MM.1S (cell line): ENCODE measurements around the gene CPVL.

Source experiments
- DNase-seq: peaks from one replicate; pipeline ENCODE4 v3.0.0-alpha.2; 2015
- H2AFZ ChIP-seq: fragments of 300-600 bp; sonication (generic); 2 replicates; pipeline ENCODE4 v1.6.0; 2016; ENCODE audit warnings: antibody characterized with exemption, low read length
- H3F3A ChIP-seq: fragments of 300-600 bp; sonication (generic); 2 replicates; pipeline ENCODE4 v1.6.1; 2016; ENCODE audit warnings: mild to moderate bottlenecking, antibody characterized with exemption, low read length, moderate library complexity, mixed read lengths; ENCODE audit not compliant: insufficient read depth
- H3K27ac ChIP-seq: fragments of 300-600 bp; sonication (generic); 2 replicates; pipeline ENCODE4 v1.5.1; 2016; ENCODE audit warnings: mild to moderate bottlenecking, low read length
- H3K27me3 ChIP-seq: fragments of 300-600 bp; sonication (generic); replicated peaks from 2 replicates; pipeline ENCODE4 v1.6.0; 2016; ENCODE audit warnings: low read length; ENCODE audit not compliant: insufficient read depth
- H3K36me3 ChIP-seq: fragments of 300-600 bp; sonication (generic); replicated peaks from 2 replicates; pipeline ENCODE4 v1.6.1; 2016; ENCODE audit warnings: mild to moderate bottlenecking, low read length, mixed read lengths; ENCODE audit not compliant: insufficient read depth
- H3K4me1 ChIP-seq: fragments of 300-600 bp; sonication (generic); 2 replicates; pipeline ENCODE4 v1.6.1; 2016; ENCODE audit warnings: low read length, mixed read lengths
- H3K4me2 ChIP-seq: fragments of 300-600 bp; sonication (generic); 2 replicates; pipeline ENCODE4 v1.6.0; 2016; ENCODE audit warnings: low read depth, low read length
- H3K4me3 ChIP-seq: fragments of 300-600 bp; sonication (generic); 2 replicates; pipeline ENCODE4 v1.5.1; 2016; ENCODE audit warnings: low read length, mixed read lengths
- H3K79me2 ChIP-seq: fragments of 300-600 bp; sonication (generic); 2 replicates; pipeline ENCODE4 v1.6.1; 2016; ENCODE audit warnings: mixed run types, low read length, mixed read lengths
- H3K9ac ChIP-seq: fragments of 300-600 bp; sonication (generic); 2 replicates; pipeline ENCODE4 v1.6.1; 2016; ENCODE audit warnings: low read length, mixed read lengths
- H3K9me2 ChIP-seq: fragments of 300-600 bp; sonication (generic); replicated peaks from 2 replicates; pipeline ENCODE4 v1.6.1; 2016; ENCODE audit warnings: mild to moderate bottlenecking, low read length, mixed read lengths; ENCODE audit not compliant: insufficient read depth
- H3K9me3 ChIP-seq: fragments of 300-600 bp; sonication (generic); replicated peaks from 2 replicates; pipeline ENCODE4 v1.6.1; 2016; ENCODE audit warnings: mild to moderate bottlenecking, low read length, mixed read lengths; ENCODE audit not compliant: insufficient read depth
- H4K20me1 ChIP-seq: fragments of 300-600 bp; sonication (generic); 2 replicates; pipeline ENCODE4 v1.6.1; 2016; ENCODE audit warnings: mild to moderate bottlenecking, low read length, moderate library complexity, mixed read lengths; ENCODE audit not compliant: insufficient read depth
- EZH2 ChIP-seq: fragments of 300-600 bp; sonication (generic); optimal IDR thresholded peaks from 2 replicates; pipeline ENCODE3; 2017; ENCODE audit warnings: low read depth, mild to moderate bottlenecking, antibody characterized with exemption, low read length, mixed read lengths
- EZH2phosphoT487 ChIP-seq: fragments of 300-600 bp; sonication (generic); IDR thresholded peaks from 2 replicates; pipeline ENCODE4 v1.6.1; 2018; ENCODE audit warnings: antibody characterized with exemption, low read length
- TF ChIP-seq, protein P1 (sequence below): fragments of 300-600 bp; sonication (generic); IDR thresholded peaks from 2 replicates; pipeline ENCODE4 v1.5.1; 2016; ENCODE audit warnings: antibody characterized with exemption, low read length, mixed read lengths

The CPVL gene

DNA sequence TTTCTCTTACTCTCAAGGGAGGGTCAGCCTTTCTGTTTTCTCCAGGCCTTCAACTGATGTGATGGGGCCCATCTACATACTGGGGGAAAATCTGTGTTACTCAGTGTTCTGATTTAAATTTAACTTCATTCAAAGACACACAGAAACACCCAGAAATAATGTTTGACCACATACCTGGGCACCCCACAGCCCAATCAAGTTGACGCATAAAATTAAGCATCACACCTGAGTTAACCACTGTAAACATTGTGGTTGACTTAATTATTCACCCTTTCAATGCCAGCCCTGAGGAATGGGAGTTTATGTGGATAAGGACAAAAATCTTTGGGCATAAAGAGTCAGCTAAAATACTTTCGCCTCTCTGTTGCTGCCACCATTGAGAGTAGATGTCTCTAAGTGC lies 38.3 kb upstream of the CPVL start:
- TF ChIP-seq, protein P1, sequence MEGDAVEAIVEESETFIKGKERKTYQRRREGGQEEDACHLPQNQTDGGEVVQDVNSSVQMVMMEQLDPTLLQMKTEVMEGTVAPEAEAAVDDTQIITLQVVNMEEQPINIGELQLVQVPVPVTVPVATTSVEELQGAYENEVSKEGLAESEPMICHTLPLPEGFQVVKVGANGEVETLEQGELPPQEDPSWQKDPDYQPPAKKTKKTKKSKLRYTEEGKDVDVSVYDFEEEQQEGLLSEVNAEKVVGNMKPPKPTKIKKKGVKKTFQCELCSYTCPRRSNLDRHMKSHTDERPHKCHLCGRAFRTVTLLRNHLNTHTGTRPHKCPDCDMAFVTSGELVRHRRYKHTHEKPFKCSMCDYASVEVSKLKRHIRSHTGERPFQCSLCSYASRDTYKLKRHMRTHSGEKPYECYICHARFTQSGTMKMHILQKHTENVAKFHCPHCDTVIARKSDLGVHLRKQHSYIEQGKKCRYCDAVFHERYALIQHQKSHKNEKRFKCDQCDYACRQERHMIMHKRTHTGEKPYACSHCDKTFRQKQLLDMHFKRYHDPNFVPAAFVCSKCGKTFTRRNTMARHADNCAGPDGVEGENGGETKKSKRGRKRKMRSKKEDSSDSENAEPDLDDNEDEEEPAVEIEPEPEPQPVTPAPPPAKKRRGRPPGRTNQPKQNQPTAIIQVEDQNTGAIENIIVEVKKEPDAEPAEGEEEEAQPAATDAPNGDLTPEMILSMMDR: no peak
- TF ChIP-seq EZH2 (no peak), EZH2phosphoT487 (no peak)

GRCh38 chr7:29179115-29179514 lies 32.8 kb upstream of the CPVL start:
- no peaks in the 10 kb centered on the region for H3K9me3 ChIP-seq
- H3K27ac ChIP-seq: no peak overlapping the region
- no peaks in the 10 kb centered on the region for H3K27me3 ChIP-seq
- no peaks in the 10 kb centered on the region for H3K4me1 ChIP-seq
- H3K4me2 ChIP-seq: no peak overlapping the region
- no peaks in the 10 kb centered on the region for H3K36me3 ChIP-seq
- no peak for DNase-seq
- H4K20me1 ChIP-seq: no peaks in the 10 kb centered on the region
- no peaks in the 10 kb centered on the region for H3K9me2 ChIP-seq
- no peaks in the 10 kb centered on the region for H3K79me2 ChIP-seq
- no peak overlapping the region for H3K4me3 ChIP-seq
- H3K9ac ChIP-seq: no peak overlapping the region
- H3F3A ChIP-seq: no peaks in the 10 kb centered on the region
- no peak overlapping the region for H2AFZ ChIP-seq
- TF ChIP-seq, protein P1: no peak
- TF ChIP-seq EZH2phosphoT487 (no peak), EZH2 (no peak)

More for the DNA sequence above, 38.3 kb upstream of the CPVL start:
- no peaks in the 10 kb centered on the region for H3K9me2 ChIP-seq
- no peaks in the 10 kb centered on the region for H3K4me1 ChIP-seq
- no peak for DNase-seq
- H3K9ac ChIP-seq: no peak overlapping the region
- no peak overlapping the region for H3K27ac ChIP-seq
- H3F3A ChIP-seq: no peaks in the 10 kb centered on the region
- H3K4me2 ChIP-seq: no peak overlapping the region
- no peaks in the 10 kb centered on the region for H4K20me1 ChIP-seq
- H3K79me2 ChIP-seq: no peaks in the 10 kb centered on the region
- no peak overlapping the region for H3K4me3 ChIP-seq
- H2AFZ ChIP-seq: no peak overlapping the region
- no peaks in the 10 kb centered on the region for H3K36me3 ChIP-seq
- no peaks in the 10 kb centered on the region for H3K27me3 ChIP-seq
- H3K9me3 ChIP-seq: no peaks in the 10 kb centered on the region

DNA sequence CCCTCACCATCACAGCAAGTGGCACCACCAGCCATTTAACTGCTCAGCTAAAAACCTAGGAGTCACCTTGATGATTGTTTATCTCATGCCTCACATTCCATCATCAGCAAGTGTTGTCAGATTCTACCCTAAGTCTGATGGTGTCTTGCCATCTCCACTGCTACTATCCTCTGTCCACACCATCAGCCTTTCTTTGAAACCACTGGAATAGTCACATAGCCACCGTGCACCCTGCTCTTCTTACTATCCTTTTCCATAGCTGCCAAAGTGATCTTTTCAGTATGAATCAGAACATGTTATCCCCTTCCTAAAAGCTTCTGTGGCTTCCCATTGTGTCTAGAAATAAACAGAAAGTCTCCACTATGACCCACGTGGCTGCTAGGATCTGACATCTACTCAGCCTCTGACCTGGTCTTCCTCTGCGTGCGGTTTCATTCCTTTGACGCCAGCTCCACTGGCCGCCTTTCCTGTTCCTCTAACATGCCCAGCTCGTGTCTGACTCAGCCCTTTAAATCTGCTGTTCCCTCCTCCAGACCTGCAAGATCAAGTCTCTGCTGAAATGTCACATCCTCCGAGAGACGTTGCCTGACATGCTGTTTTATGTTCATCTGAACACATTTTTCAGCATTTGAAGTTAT lies 31.7 kb upstream of the CPVL start:
- no peak overlapping the region for H3K4me2 ChIP-seq
- H2AFZ ChIP-seq: no peak overlapping the region

More for the DNA sequence above, 31.7 kb upstream of the CPVL start:
- no peak overlapping the region for H3K27ac ChIP-seq
- no peak for DNase-seq
- TF ChIP-seq EZH2 (no peak), EZH2phosphoT487 (no peak)
- TF ChIP-seq, protein P1: no peak
- no peaks in the 10 kb centered on the region for H3K79me2 ChIP-seq
- no peak overlapping the region for H3K4me3 ChIP-seq
- H4K20me1 ChIP-seq: no peaks in the 10 kb centered on the region
- no peaks in the 10 kb centered on the region for H3K36me3 ChIP-seq
- H3K27me3 ChIP-seq: no peaks in the 10 kb centered on the region
- H3K9me3 ChIP-seq: no peaks in the 10 kb centered on the region
- H3K9ac ChIP-seq: no peak overlapping the region
- H3F3A ChIP-seq: no peaks in the 10 kb centered on the region
- H3K4me1 ChIP-seq: no peaks in the 10 kb centered on the region
- no peaks in the 10 kb centered on the region for H3K9me2 ChIP-seq
